ENCODE measurements around the gene PLXDC1. TPM values are rescaled to one million over a fixed set of nuclear protein-coding genes. Genes with fewer than 3 reads are reported as not detected.
A peak's percentile ranks its signal among the peaks of the same experiment; 100 is the strongest.

The PLXDC1 gene
- total and polyA plus RNA-seq, 7 experiments from 2014 or later = 2.3 to 55.7 (median 30.8) TPM

- H3K4me3 ChIP-seq (ENCODE audit: low read length) = no peak overlapping the region
- Mint-ChIP-seq H3K4me3 (no peak overlapping the region), H3K36me3 (peaks cover 0 to 5% (median 0%) of the 10 kb centered on the region in 5 donors), H3K27ac (no peak overlapping the region), H3K4me1 (peaks cover 3 to 20% (median 14%) of the 10 kb centered on the region in 7 donors), H3K9me3 (no peaks in the 10 kb centered on the region), H3K27me3 (peaks cover 0 to 3% (median 0%) of the 10 kb centered on the region in 5 donors)
- ATAC-seq (no peak), DNase-seq (no peak)
- no peaks in the 10 kb centered on the region for H3K9me3 ChIP-seq (ENCODE audit: control insufficient read depth in 2 of 3, low read length in 3 of 3)
- no peaks in the 10 kb centered on the region for H3K27me3 ChIP-seq (ENCODE audit: control insufficient read depth in 2 of 2, insufficient read depth in 2 of 2, low read length in 2 of 2)
- intact Hi-C loops (cut with micrococcal nuclease) = no loop called here
- ChIA-PET CTCF (interaction anchor here (0.6 to 1.2 kb wide), 4 partner anchors 27 to 89 kb away, joined by 3 to 4 read pairs (median 3); no protein-coding TSS in a partner anchor), POLR2A (no interaction called here)
- H3K27ac ChIP-seq (ENCODE audit: low read depth, low read length) = no peak overlapping the region
- H3K36me3 ChIP-seq (ENCODE audit: control insufficient read depth in 2 of 3, insufficient read depth in 3 of 3, low read length in 3 of 3) = peaks cover 0 to 8% (median 0%) of the 10 kb centered on the region in 3 experiments
- H3K4me1 ChIP-seq (ENCODE audit: control insufficient read depth in 2 of 2, insufficient read depth in 2 of 2, low read length in 2 of 2) = no peaks in the 10 kb centered on the region
These were observed 86.6 kb downstream of the PLXDC1 start for GRCh38 chr17:39064819-39065218.

- H3K36me3 ChIP-seq (ENCODE audit: control insufficient read depth in 2 of 3, insufficient read depth in 3 of 3, low read length in 3 of 3) = peaks cover 0 to 8% (median 0%) of the 10 kb centered on the region in 3 experiments
- no peak overlapping the region for H3K4me3 Mint-ChIP-seq
- peaks cover 0 to 2% (median 0%) of the 10 kb centered on the region in 5 donors for H3K36me3 Mint-ChIP-seq
- peaks cover 0 to 3% (median 0%) of the 10 kb centered on the region in 5 donors for H3K27me3 Mint-ChIP-seq
- H3K4me1 ChIP-seq (ENCODE audit: control insufficient read depth in 2 of 2, insufficient read depth in 2 of 2, low read length in 2 of 2) = no peaks in the 10 kb centered on the region
- H3K9me3 Mint-ChIP-seq = no peaks in the 10 kb centered on the region
- no peak overlapping the region for H3K27ac ChIP-seq (ENCODE audit: low read depth, low read length)
- no peaks in the 10 kb centered on the region for H3K9me3 ChIP-seq (ENCODE audit: control insufficient read depth in 2 of 3, low read length in 3 of 3)
- H3K4me1 Mint-ChIP-seq = peaks cover under 1 to 17% (median 12%) of the 10 kb centered on the region in 7 donors
- no peaks in the 10 kb centered on the region for H3K27me3 ChIP-seq (ENCODE audit: control insufficient read depth in 2 of 2, insufficient read depth in 2 of 2, low read length in 2 of 2)
- DNase-seq = no peak
- no peak overlapping the region for H3K27ac Mint-ChIP-seq
- H3K4me3 ChIP-seq (ENCODE audit: low read length) = no peak overlapping the region
- CTCF ChIA-PET = interaction anchor here (0.6 to 0.8 kb wide), 4 partner anchors 27 to 89 kb away, joined by 3 to 4 read pairs (median 4); partner anchors contain the start of gene PLXDC1
- POLR2A ChIA-PET = no interaction called here
- ATAC-seq = no peak
- intact Hi-C loops (cut with micrococcal nuclease) = no loop called here
These were observed 87.1 kb downstream of the PLXDC1 start for GRCh38 chr17:39064374-39064773.

- H3K27me3 Mint-ChIP-seq = peaks cover 0 to 3% (median 0%) of the 10 kb centered on the region in 5 donors
- Histone ChIP-seq H3K4me1 (ENCODE audit: control insufficient read depth in 2 of 2, insufficient read depth in 2 of 2, low read length in 2 of 2) (no peaks in the 10 kb centered on the region), H3K9me3 (ENCODE audit: control insufficient read depth in 2 of 3, low read length in 3 of 3) (no peaks in the 10 kb centered on the region), H3K27me3 (ENCODE audit: control insufficient read depth in 2 of 2, insufficient read depth in 2 of 2, low read length in 2 of 2) (no peaks in the 10 kb centered on the region), H3K4me3 (ENCODE audit: low read length) (no peak overlapping the region), H3K27ac (ENCODE audit: low read depth, low read length) (no peak overlapping the region), H3K36me3 (ENCODE audit: control insufficient read depth in 2 of 3, insufficient read depth in 3 of 3, low read length in 3 of 3) (peaks cover 0 to 8% (median 0%) of the 10 kb centered on the region in 3 experiments)
- DNase-seq (no peak), ATAC-seq (no peak)
- ChIA-PET CTCF (interaction anchor here (0.8 kb wide), 2 partner anchors 88 to 90 kb away, joined by 3 to 4 read pairs; partner anchors contain the start of gene PLXDC1), POLR2A (interaction anchor here (0.6 kb wide), 2 partner anchors 70 to 85 kb away, joined by 3 to 9 read pairs; no protein-coding TSS in a partner anchor)
- H3K4me1 Mint-ChIP-seq = peaks cover 0 to 14% (median 10%) of the 10 kb centered on the region in 7 donors
- H3K9me3 Mint-ChIP-seq = no peaks in the 10 kb centered on the region
- intact Hi-C loops (cut with micrococcal nuclease) = no loop called here
- peak overlapping the region in 3 of 9 donors; percentile 20 to 48 (median 33) for H3K27ac Mint-ChIP-seq
- H3K4me3 Mint-ChIP-seq = peak overlapping the region in 1 of 10 donors; percentile 35
- no peaks in the 10 kb centered on the region for H3K36me3 Mint-ChIP-seq
These were observed 87.8 kb downstream of the PLXDC1 start for GRCh38 chr17:39063681-39064069.

- no peaks in the 10 kb centered on the region for H3K9me3 Mint-ChIP-seq
- ATAC-seq (no peak), DNase-seq (no peak)
- POLR2A ChIA-PET = interaction anchor here (0.6 to 2.2 kb wide), 3 partner anchors 70 to 91 kb away, joined by 3 to 9 read pairs (median 7); no protein-coding TSS in a partner anchor
- H3K36me3 Mint-ChIP-seq = no peaks in the 10 kb centered on the region
- Histone ChIP-seq H3K27ac (ENCODE audit: low read depth, low read length) (no peak overlapping the region), H3K9me3 (ENCODE audit: control insufficient read depth in 2 of 3, low read length in 3 of 3) (no peaks in the 10 kb centered on the region), H3K36me3 (ENCODE audit: control insufficient read depth in 2 of 3, insufficient read depth in 3 of 3, low read length in 3 of 3) (peaks cover 0 to 8% (median 0%) of the 10 kb centered on the region in 3 experiments), H3K27me3 (ENCODE audit: control insufficient read depth in 2 of 2, insufficient read depth in 2 of 2, low read length in 2 of 2) (no peaks in the 10 kb centered on the region), H3K4me3 (ENCODE audit: low read length) (no peak overlapping the region), H3K4me1 (ENCODE audit: control insufficient read depth in 2 of 2, insufficient read depth in 2 of 2, low read length in 2 of 2) (no peaks in the 10 kb centered on the region)
- intact Hi-C loops (cut with micrococcal nuclease) = no loop called here
- CTCF ChIA-PET = interaction anchor here (0.9 to 1.9 kb wide), 3 partner anchors 29 to 101 kb away, joined by 3 to 4 read pairs (median 4); no protein-coding TSS in a partner anchor
- peaks cover 0 to 17% (median 11%) of the 10 kb centered on the region in 7 donors for H3K4me1 Mint-ChIP-seq
- peak overlapping the region in 1 of 10 donors; percentile 35 for H3K4me3 Mint-ChIP-seq
- H3K27ac Mint-ChIP-seq = peak overlapping the region in 6 of 9 donors; percentile 20 to 82 (median 52)
- peaks cover 0 to 3% (median 0%) of the 10 kb centered on the region in 5 donors for H3K27me3 Mint-ChIP-seq
These were observed 88.4 kb downstream of the PLXDC1 start for GRCh38 chr17:39062846-39063680.

- no peaks in the 10 kb centered on the region for H3K27me3 ChIP-seq (ENCODE audit: control insufficient read depth in 2 of 2, insufficient read depth in 2 of 2, low read length in 2 of 2)
- Mint-ChIP-seq H3K4me1 (peaks cover 6 to 36% (median 24%) of the 10 kb centered on the region in 7 donors), H3K36me3 (no peaks in the 10 kb centered on the region), H3K27ac (no peak overlapping the region), H3K27me3 (peaks cover 0 to 8% (median 0%) of the 10 kb centered on the region in 5 donors), H3K4me3 (peak overlapping the region in 3 of 10 donors; percentile 66 to 89 (median 79)), H3K9me3 (no peaks in the 10 kb centered on the region)
- no peak overlapping the region for H3K27ac ChIP-seq (ENCODE audit: low read depth, low read length)
- intact Hi-C loops (cut with micrococcal nuclease) = loop anchor here (5.0 kb wide), 3 partner anchors 41 to 186 kb away; partner anchors contain the start of gene LASP1 (in 1 of the 2)
- H3K4me1 ChIP-seq (ENCODE audit: control insufficient read depth in 2 of 2, insufficient read depth in 2 of 2, low read length in 2 of 2) = no peaks in the 10 kb centered on the region
- ChIA-PET CTCF (interaction anchor here (1.3 kb wide), 1 partner anchor 106 kb away, joined by 3 read pairs; no protein-coding TSS in a partner anchor), POLR2A (interaction anchor here (0.6 to 3.0 kb wide), 2 partner anchors 82 to 94 kb away, joined by 3 to 29 read pairs; partner anchors contain the start of gene PLXDC1)
- no peaks in the 10 kb centered on the region for H3K36me3 ChIP-seq (ENCODE audit: control insufficient read depth in 2 of 3, insufficient read depth in 3 of 3, low read length in 3 of 3)
- no peak overlapping the region for H3K4me3 ChIP-seq (ENCODE audit: low read length)
- DNase-seq = no peak
- ATAC-seq = no peak
- H3K9me3 ChIP-seq (ENCODE audit: control insufficient read depth in 2 of 3, low read length in 3 of 3) = no peaks in the 10 kb centered on the region
These were observed 92.9 kb downstream of the PLXDC1 start for GRCh38 chr17:39058524-39058923.

GRCh38 chr17:39057701-39058206 lies 93.7 kb downstream of the PLXDC1 start:
- no peak for ATAC-seq
- Histone ChIP-seq H3K27me3 (ENCODE audit: control insufficient read depth in 2 of 2, insufficient read depth in 2 of 2, low read length in 2 of 2) (no peaks in the 10 kb centered on the region), H3K4me3 (ENCODE audit: low read length) (peak overlapping the region; percentile 65), H3K4me1 (ENCODE audit: control insufficient read depth in 2 of 2, insufficient read depth in 2 of 2, low read length in 2 of 2) (no peaks in the 10 kb centered on the region), H3K27ac (ENCODE audit: low read depth, low read length) (no peak overlapping the region), H3K9me3 (ENCODE audit: control insufficient read depth in 2 of 3, low read length in 3 of 3) (no peaks in the 10 kb centered on the region), H3K36me3 (ENCODE audit: control insufficient read depth in 2 of 3, insufficient read depth in 3 of 3, low read length in 3 of 3) (no peaks in the 10 kb centered on the region)
- Mint-ChIP-seq H3K27me3 (peaks cover 0 to 10% (median 0%) of the 10 kb centered on the region in 5 donors), H3K9me3 (no peaks in the 10 kb centered on the region), H3K4me1 (peaks cover 6 to 28% (median 17%) of the 10 kb centered on the region in 7 donors), H3K4me3 (peak overlapping the region; percentile 66 to 90 (median 84)), H3K27ac (peak overlapping the region in 6 of 9 donors; percentile 25 to 87 (median 68)), H3K36me3 (no peaks in the 10 kb centered on the region)
- CTCF ChIA-PET = interaction anchor here (1.0 to 2.8 kb wide), 3 partner anchors 74 to 112 kb away, joined by 3 to 16 read pairs (median 8); no protein-coding TSS in a partner anchor
- intact Hi-C loops (cut with micrococcal nuclease) = loop anchor here (1.0 to 5.0 kb wide), 6 partner anchors 35 to 185 kb away; partner anchors contain the start of gene LASP1 (in 1 of the 2)
- DNase-seq = no peak
- POLR2A ChIA-PET = interaction anchor here (0.6 to 3.0 kb wide), 3 partner anchors 81 to 188 kb away, joined by 3 to 29 read pairs (median 5); partner anchors contain the start of genes LASP1 and PLXDC1
